ENCODE results near the gene PRRC1. TPM values are rescaled to one million over a fixed set of nuclear protein-coding genes. Genes with fewer than 3 reads are reported as not detected.

Gene PRRC1
- polyA plus RNA-seq, 1 of the 3 experiments (the other 2 are of a cell fraction), result 26.6 TPM

DNA sequence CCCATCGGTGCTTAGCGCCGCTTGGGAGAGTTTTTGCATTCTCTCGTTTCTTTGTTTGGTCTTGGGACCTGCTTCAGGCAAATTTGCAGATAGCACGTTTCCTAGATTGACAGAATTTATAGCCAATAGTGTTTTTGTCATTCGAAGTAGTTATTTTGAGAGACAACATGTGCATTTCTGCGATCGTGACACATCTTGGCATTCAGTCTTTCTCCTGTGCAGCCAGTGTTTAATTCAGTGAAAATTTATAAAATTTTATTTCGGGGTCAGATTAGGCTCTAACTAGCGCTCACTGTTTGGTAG is 830 bp downstream of the PRRC1 start:
- WGBS (ENCODE audit: low lambda C conversion rate), result 8% methylated on average over 10 of the region's 10 CpGs
- CTCF ChIA-PET, result interaction anchor here (1.1 to 2.1 kb wide), 2 partner anchors 19 to 25 kb away, joined by 3 to 10 read pairs; no protein-coding TSS in a partner anchor

More for the DNA sequence above, 830 bp downstream of the PRRC1 start:
- Histone ChIP-seq H3K27ac (ENCODE audit: low read depth in 2 of 2, low read length in 1 of 2) (peak overlapping the region; percentile 88 to 89), H3K27me3 (ENCODE audit: insufficient read depth) (no peaks in the 10 kb centered on the region), H3K9me2 (no peaks in the 10 kb centered on the region), H3K4me3 (ENCODE audit: low read depth in 2 of 2, low read length in 1 of 2) (peak overlapping the region; percentile 86 to 97), H3K79me2 (ENCODE audit: insufficient read depth) (peaks cover 57% of the 10 kb centered on the region), H2AFZ (ENCODE audit: low read depth) (peak overlapping the region; percentile 78), H3K36me3 (replicated peaks in 1 of 2; ENCODE audit: control insufficient read depth in 1 of 2, insufficient read depth in 2 of 2, low read length in 1 of 2) (peaks cover 18 to 42% of the 10 kb centered on the region in 2 experiments), H3K4me1 (ENCODE audit: control insufficient read depth in 1 of 2, insufficient read depth in 2 of 2, low read depth in 1 of 2, low read length in 1 of 2) (peaks cover 4 to 9% of the 10 kb centered on the region in 2 experiments; a peak in 3 of 4 replicates), H3F3A (replicated peaks; ENCODE audit: insufficient read depth) (no peaks in the 10 kb centered on the region), H4K20me1 (ENCODE audit: insufficient read depth) (peaks cover 37% of the 10 kb centered on the region), H3K4me2 (peak overlapping the region; percentile 94), H3K9ac (peak overlapping the region; percentile 92), H3K9me3 (no peaks in the 10 kb centered on the region)
- no peak for DNase-seq
- POLR2A ChIA-PET, result interaction anchor here (1.2 kb wide), 2 partner anchors 11 to 741 kb away, joined by 3 to 4 read pairs; no protein-coding TSS in a partner anchor
- no peak for TF ChIP-seq SIN3A (IDR thresholded peaks at IDR 0.05; ENCODE audit: borderline replicate concordance, low read depth, low read length)
- TF ChIP-seq IRF3 (IDR thresholded peaks at IDR 0.05; ENCODE audit: low read depth, low read length), result no peak
- TF ChIP-seq NRF1 (IDR thresholded peaks at IDR 0.05; ENCODE audit: low read depth, low read length), result no peak
- no peak for TF ChIP-seq GABPA (IDR thresholded peaks at IDR 0.05; ENCODE audit: low read depth)
- TF ChIP-seq PBX3 (IDR thresholded peaks at IDR 0.05), result peak; percentile 61
- TF ChIP-seq, protein P1, sequence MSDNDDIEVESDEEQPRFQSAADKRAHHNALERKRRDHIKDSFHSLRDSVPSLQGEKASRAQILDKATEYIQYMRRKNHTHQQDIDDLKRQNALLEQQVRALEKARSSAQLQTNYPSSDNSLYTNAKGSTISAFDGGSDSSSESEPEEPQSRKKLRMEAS (IDR thresholded peaks at IDR 0.05; ENCODE audit: low read depth), result 0 out of 2 replicates have a peak, but pooled peaks have one; percentile 23
- no peak for TF ChIP-seq NFIC (IDR thresholded peaks at IDR 0.05; ENCODE audit: borderline replicate concordance)
- TF ChIP-seq YY1 (IDR thresholded peaks at IDR 0.05; ENCODE audit: low read depth), result no peak
- TF ChIP-seq FOXM1 (IDR thresholded peaks at IDR 0.05; ENCODE audit: low read depth), result no peak
- no peak for TF ChIP-seq POLR2AphosphoS5 (IDR thresholded peaks at IDR 0.05; ENCODE audit: low read depth, low read length)
- TF ChIP-seq MEF2A (IDR thresholded peaks at IDR 0.05; ENCODE audit: borderline replicate concordance, low read depth), result no peak
- TF ChIP-seq TCF12 (IDR thresholded peaks at IDR 0.05), result no peak
- TF ChIP-seq CTCF (IDR thresholded peaks at IDR 0.05), result no peak
- TF ChIP-seq FOXJ3 (CRISPR knock-in tag; IDR thresholded peaks at IDR 0.05), result no peak
- no peak for TF ChIP-seq GATA2 (CRISPR knock-in tag; IDR thresholded peaks at IDR 0.05)
- no peak for TF ChIP-seq RFX5 (IDR thresholded peaks at IDR 0.05; ENCODE audit: low read length)

All from SK-N-SH (cell line).